Activated CD4-positive, alpha-beta T cell treated with anti-CD3 and anti-CD28 coated beads, Interleukin-2, Interleukin-6, amounts not matched to agents 100 ng/mL and 50 ng/mL, durations not matched to agents 16 hours and 8 hours (primary cell): ENCODE measurements around the gene FH.
A peak's percentile ranks its signal among the peaks of the same experiment; 100 is the strongest.

Source experiments
- DNase-seq: peaks from one replicate; pipeline ENCODE4 v3.0.0-alpha.2; 2020

FH gene

DNA sequence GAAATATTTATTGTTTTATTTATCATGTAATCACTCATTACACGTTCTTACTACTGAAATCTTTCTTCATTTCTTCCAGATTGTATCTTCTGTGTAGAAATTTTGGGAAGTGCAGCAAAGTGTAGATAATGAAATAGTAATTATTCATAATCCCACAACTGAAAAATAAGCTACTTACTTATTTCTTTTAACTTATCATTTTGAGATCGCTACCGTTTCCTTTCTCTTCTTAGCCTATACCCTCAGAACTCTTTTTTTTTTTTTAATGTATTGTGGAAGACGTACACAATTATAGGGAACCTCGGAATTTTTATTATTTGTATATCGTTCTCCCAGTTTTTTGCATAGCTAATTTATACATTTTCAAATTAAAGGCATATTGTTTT is 518 bp upstream of the FH start:
- no peak for DNase-seq

DNA sequence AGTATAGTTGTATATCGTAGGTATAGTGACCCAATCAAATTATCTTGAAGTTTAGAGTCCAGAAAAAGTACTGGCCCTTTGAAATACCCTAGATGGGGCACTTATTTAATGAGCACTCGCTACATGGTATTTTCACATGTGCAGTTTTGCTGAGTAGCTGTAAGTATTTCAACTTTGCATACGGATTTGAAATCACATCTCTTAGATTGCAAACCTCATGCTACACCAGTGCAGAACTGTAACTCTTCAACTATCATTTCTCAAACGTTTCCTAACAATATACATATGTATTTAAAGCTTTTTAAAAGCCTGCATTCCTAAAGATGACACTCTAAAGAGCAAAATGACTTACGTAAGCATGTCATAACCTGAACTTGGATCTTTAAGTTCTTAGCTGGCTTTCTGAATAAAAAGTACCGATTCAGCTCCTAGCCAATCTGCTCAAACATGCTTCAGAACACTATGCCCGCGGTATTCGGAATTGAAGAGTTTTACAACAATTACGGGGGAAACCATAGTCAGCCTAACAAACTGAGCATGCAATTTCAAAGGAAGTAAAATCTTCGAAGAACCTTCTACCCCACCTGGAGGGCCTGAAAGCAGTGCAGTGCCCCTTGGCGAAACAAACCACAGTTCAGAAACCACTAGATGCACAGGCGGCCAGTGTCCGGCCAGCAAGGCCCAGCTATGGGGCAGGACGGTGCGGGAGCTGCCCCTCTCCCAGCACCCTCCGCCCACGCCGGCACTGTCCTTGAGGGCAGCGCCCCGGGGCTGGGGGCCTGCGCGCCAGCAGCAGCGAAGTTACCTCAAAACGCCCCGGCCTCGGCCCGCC is 863 bp downstream of the FH start:
- DNase-seq = peak; percentile 25

DNA sequence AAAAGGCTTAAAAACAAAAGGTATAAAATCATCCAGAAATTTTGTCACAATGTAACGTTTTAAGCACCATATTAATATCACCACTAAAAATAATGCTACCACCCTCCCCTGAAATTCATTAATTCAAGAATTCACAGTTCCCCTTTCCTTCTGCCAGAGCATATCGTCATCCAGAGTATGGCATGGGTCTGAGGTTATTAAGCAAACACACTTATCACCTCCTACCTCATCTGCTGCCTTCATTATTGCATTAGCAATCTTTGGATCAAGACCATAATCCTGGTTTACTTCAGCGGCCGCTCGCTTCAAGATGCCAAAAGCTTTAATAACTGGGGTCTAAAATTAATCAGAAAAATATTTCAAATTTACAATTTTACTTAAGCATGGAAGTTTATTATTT is 6.2 kb downstream of the FH start:
- no peak for DNase-seq

DNA sequence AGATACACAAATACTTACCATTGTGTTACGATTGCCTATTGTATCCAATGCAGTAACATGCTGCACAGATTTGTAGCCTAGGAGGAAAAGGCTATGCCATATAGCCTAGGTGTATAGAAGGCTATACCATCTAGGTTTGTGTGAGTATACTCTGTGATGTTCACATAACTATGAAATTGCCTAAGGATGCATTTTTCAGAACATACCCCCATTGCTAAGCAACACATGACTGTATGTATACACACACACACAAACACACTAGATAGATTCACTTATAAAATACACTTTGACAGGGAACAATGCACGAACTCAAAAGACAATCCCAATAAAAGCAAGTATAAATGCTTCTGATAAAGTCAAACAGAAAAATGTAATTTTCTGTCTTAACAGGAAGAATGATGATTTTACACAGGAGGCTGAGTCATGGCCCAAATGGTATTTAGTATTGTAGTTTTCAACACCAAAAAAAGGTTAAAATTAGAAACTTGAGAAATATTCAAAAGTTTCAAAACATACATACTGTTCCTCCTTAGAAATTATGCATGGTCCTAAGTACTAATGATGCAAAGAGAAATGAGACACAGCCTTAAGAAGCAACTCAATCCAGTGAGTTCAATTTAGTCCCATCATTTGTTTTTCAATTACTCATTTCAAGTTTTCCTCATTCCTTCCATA is 12.2 kb downstream of the FH start:
- no peak for DNase-seq

DNA sequence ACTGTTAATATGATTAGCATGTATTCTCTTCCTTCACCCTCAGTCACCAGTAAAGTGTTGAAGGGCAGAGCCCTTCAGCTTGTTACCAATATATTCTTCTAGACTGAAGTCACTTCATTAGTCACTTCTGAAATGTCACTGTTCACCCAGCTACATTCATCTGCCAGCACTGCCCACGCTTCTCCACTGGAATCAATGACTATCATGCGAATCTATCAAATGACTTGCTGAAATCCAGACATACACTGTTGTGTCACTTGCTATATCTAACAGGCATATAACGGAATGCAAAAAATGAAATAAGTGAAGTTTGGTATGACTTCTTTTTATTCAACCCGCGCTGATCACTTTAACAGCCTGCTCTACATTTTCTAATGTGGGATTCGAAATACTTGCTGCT is 16.1 kb downstream of the FH start:
- no peak for DNase-seq

DNA sequence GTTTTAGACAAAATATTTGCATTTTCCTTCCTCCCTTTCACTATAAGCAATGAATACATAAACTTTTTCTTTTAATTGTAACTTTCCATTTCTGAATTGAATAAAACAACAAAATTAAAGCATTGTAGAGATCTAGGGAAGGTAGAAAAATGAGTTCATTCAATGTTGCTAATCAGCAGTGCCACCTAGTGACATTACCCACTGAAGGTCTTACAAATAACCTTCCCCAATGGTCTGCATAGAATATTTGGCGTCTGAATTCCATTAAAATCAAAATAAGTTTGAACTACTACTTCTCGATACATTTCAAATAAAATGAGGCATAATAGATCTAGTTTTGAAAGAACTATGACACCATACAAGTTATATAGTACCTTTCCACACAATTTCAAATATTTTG is 19.6 kb downstream of the FH start:
- DNase-seq = no peak

DNA sequence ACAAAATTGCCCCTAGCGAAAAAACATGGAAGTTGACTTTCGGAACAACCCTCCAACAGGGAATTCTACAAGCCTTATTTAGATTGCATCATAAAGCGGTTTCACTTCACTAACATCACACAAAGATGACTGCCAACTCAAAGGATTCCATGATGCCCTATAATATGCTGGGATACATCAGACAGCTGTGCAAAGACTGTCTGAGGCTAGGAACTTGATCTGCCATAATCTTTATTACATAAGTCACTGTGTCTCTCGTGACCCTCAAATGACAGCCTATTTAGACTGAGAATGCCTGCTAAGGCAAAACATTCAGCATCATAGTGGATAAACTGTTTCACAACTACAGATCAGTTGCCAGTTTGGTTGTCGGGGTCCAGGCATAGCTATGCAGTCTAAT is 23.8 kb downstream of the FH start:
- DNase-seq = no peak

DNA sequence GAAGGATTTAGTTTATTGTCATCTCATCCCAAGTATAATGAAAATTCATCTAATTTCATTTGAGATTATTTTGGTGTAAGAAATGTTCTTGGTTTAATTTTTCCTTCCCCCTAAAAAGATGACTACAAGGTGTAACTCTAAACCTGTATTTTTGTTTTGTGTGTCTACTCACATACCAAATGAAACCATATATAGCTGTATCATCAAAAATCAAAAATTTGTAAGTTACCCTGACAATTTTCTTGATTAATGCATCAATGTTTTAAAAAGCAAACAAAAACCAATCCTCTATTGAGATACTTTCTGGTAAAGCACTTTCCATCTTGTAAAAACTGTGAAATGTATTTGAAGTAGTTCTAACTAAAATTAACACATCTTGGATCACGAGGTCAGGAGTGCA is 30.8 kb downstream of the FH start:
- no peak for DNase-seq

DNA sequence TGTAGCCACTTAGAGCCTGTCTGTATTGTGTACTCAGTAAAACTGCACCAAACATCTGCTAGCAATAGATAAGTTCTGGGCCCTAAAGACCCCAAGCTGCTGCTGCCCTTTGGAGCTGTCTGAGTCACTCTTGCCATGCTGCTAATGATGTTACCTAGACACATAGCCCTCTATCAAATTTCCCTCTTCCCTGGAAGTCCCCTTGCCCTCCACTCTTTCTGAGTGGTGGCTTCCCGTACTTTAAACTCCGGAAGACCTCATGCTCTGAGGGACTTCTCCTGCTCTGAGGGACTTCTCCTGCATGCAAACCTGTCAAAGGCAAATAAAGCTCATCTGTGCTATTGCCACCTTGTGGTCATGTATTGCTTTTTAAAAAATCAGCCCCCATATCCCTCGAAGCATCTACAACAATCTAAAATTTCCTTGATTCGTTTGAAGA is 34.0 kb downstream of the FH start:
- peak; percentile 17 for DNase-seq

DNA sequence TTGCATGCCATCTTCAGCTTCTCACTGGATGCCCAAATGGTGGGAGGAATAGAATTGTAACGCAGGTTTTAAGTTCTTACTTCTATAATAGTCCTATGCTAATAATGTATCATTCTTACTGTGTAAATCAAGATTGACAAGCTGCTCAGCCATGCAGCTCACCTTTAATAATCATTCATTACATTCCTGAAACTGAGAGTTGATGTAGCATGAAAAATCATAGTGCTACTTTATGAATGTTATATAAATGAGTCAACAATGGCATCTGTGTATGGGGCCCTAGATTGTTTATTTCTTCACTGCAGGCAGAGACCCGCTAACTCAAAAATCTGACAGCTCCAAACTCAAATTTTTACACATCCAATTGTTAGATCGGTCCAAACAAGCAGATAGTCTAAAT is 34.4 kb downstream of the FH start:
- DNase-seq = peak; percentile 14

DNA sequence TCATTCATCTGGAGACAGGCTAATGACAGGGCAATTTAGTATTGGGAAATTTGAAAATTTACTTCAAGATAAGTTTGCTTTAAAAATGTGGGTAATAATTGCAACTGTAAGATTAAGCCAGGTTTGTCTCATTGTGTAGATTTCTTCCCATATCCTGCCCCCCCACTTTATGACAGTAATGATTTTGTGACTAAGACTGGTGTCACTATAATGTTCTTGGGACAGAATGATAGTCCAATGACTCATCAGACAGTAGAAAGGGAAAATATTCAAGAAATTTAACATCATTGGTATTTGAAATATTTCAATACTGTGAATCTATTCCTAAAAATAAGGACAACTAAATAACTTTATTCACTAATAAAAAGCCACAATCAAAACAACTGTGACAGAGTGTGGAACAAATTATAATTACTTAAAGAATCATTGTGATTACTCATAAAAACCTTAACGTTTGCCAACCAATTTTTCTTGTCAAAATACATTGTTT is 36.7 kb downstream of the FH start:
- no peak for DNase-seq

DNA sequence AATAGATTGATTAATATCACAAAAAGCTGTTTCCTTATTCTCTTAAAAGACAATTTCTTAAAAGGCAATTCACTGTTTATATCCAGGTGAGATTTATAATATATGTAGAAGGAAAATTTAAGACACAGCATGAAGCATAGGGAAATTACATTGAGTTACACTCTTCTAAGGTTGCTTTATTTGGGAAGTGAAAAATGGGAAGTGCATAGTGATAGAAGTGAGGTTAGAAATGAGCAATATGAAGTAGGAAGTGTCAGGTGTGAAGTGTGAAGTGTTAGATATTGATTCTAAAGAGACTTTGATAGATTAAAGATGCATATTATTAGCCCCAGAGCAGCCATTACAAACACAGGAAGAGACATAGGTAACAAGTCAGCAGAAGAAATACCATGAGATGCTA is 40.3 kb downstream of the FH start:
- no peak for DNase-seq

DNA sequence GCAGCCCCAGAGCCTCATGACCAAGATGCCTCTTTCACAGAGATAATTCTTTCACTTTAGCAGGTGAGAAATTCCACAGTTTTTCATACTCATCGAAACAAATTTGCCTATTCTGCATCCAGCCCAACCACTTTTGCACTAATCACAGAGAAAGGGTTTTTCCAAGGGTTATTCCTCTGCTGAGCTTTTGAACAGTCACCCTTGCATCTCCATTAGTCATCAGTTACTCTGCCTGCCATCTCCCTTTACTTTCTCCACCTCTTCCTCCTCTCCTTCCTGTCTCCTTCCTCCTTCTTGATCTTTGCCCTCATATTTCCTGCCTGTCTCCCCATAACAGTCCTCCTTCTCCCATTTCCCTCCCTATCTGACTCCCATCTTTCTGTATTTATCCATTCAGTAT is 43.9 kb downstream of the FH start:
- no peak for DNase-seq

DNA sequence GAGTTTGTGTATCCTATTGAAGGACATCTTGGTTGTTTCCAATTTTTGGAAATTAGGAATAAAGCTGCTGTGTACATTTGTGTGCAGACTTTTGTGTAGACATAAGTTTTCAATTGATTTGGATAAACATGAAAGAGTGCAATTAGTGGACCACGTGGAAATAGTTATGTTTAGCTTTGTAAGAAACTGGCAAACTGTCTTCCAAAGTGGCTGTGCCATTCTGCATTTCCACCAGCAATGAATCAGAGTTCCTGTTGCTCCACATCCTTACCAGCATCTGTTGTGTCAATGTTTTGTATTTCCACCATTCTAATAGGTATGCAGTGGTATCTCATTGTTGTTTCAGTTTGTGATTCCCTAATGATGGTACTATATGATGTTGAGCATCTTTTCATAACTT is 46.5 kb downstream of the FH start:
- DNase-seq = no peak

DNA sequence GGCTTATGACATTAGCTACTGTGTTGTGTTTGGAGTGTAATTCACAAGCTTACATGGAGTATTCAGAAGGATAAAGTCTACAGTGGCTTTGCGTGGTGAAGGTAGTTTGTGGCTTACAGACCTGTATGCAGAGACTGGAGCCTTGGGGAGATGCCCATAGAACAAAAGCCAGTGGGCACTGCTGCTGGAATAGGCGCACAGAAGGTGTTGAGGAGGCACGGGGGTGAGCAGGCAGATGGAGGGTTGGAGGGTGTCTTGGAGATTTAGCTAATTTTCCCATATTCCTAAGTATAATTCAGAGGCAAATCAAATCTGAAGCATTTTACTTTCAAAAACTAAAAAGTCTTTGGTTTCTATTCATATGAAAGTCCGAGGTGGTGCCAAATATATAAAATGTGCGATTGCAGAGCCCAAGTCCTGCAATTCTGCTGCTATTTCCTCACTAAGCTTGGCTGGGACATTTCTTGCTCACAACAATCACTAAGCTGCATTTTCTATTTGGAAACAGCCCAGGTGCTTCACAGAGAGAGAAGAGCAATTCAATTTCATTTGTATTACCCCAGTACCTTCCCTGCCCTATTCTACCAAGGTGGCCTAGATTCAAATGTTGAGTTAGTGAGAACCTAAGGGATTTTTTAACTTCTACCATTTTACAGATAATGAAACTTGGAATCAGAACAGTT is 48.5 kb downstream of the FH start:
- no peak for DNase-seq

DNA sequence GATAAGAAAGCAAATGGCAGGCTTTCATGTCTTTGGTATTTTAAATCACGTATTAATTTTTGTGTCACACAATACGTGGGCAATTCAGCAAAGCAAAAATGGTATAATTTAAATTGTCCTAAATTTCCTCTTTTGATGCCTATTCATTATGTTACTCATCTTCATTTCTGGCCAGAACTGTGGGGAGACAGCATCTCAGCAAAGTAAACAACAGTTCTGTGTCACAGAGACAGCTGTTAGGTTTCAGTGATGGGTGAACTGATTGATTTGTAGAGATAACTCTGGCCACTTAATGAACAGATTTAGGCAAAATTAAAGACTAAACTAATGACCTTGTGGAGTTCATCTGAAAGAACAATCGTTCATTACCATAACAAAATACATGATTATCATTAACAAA is 49.2 kb downstream of the FH start:
- DNase-seq = no peak

DNA sequence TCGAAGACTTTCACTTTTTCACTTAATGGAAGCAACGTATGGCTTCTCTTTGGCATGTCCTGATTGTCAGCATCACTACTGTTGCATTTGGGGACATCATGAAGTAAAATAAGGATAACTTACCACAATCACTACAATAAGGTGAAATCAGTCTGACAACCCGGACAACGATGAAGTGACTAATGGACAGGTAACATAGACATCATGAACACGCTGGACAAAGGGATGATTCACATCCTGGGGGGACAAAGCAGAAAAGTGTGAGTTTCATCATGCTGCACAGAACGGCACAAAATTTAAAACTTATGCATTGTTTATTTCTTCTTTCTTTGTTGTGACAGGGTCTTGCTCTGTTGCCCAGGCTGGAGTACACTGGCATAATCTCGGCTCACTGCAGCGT is 53.9 kb downstream of the FH start:
- no peak for DNase-seq

DNA sequence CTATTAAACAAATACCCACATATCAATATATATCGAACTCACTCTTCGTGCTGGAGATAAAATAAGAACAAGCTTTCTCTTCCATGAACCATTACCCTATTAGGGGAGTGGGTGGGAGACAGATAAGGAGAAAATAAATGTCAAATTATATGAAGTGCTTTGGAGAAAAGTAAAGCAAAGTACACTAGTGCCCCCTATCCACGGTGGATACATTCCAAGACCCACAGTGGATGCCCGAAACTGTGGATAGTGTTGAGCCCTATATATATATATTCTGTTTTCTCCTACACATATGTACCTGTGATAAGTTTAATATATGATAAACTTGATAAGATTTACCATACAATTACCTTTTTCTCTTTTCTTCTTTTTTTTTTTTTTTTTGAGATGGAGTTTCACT is 54.6 kb downstream of the FH start:
- no peak for DNase-seq

DNA sequence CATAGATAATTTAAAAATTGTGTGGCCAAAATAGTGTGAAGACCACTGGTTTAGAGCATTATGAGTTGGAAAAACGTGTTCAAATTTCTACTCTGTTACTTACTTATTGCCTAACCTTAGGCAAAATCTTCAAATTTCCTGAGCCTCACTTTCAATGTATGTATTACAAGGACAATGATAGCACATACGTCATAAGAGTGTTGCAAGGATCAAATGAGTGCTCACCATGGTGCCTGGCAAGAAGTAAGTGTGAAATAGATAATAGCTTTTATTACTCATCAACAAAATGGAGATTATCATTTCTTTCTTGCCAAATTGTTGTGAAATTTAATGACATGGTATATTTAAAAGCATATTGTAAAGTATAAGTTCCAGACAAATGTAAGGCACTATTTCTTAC is 57.2 kb downstream of the FH start:
- no peak for DNase-seq

DNA sequence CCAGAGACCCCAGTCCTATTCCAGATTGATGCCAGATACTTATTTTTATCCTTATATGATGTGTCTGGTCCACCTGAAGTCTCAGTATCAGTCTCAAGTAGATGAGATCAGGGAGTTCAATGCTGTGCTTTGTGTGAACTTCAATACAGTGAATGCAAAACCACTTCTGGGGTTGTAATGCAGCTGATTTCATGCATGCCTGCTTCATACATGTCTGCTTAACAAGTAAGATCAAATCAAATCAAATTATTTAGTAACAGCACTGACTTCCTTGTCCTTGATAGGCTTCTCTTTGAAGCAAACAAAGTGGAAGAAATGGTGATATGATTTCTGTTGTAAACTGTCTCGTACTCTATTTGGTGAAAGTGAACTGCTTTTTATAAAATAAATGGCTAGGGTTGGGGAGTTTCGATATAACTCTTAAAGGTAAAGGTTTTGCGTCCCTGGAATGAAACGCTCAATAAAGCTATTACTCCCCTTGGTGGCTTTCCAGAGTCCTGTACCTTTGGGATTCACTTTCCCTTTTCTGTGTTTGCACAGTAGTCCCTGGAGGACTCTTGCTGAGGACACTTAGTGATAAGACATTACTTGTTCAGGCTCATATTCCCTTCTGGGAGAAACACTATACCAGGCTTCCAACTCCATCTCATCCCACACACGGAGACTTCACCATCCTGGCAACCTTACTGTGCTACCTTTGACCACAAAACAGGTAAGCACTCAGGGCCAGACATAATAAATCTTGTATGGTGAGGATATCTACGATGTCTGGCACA is 59.3 kb downstream of the FH start:
- no peak for DNase-seq

DNA sequence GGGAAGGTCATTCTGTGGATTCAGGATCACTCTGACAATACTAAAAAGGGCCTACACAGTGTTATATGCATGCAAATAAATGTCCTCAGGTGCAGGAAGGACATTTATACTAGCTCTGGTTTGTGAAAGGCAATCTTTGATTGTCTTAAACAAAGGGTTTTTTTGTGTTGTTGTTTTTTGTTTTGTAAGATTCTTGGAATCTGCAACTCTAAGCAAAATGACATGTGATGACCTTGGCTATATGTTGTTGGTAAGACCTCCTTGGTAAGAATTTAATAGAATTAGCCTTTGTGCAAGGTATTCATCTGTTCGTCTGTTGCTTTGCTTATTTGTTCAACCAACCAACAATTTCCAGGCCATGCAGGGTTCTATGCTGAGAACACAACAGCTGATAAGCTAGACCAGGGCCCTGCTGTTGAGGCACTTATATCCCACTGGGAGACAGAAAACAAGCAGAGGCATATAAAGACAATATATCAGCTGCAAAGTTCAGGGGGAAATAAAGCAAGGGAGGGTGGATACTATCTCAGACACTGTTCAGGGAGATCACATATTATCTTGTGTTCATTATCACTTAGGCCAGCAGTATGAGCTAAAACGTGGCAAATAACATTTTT is 60.3 kb downstream of the FH start:
- no peak for DNase-seq

DNA sequence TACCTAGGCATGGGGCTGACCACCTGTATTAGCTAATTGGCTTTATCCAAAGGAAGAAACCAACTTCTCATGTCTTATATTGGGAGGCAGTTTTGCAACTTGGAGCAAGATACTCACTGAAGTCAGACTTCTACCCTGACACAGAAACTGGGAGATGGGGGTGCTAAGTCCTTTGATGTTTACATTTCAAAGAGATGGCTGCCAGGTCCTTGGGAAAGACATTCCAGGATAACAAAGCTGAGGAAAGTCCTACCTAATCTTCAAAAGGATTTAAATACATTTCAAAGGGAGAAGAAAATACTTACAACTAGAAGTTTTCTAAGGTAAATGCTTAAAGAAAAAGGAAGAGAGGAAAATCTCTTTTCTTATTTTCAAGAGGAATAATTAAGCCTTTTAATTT is 62.1 kb downstream of the FH start:
- DNase-seq = no peak

DNA sequence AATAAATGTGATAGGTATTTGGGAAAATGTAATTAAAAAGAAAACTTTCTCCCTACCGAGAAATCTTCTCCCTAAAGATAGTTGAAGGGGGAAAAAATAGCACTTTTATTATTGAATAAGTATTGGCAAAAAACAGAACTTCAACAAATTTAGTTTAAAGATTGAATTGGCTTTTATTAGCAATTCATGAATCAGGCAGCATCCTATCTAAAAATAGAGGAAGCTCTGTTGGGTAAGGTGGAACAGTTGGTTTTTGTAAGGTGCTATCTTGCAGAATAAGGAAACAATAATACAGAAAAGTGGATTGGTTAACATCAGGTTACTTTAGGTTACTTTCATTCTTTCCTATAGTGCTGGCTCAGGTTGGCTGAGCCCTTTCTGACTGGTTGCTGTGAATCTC is 62.8 kb downstream of the FH start:
- DNase-seq = no peak
